Spleen (tissue), 11 donors: ENCODE measurements around the gene SLC39A1. TPM values are rescaled to one million over a fixed set of nuclear protein-coding genes. Genes with fewer than 3 reads are reported as not detected.

Experiments
- DNase-seq: peaks from one replicate; pipeline ENCODE4 v3.0.0-alpha.2; 2020
- H3K27ac ChIP-seq, 8 donors: fragments of 200-600 bp; sonication (generic) in 7 of 8; 1 replicate in 4 of 8; 2 replicates in 4 of 8; pipeline versions ENCODE4 v1.5.0 to v1.8.0; 2016 to 2021; ENCODE audit warnings: inconsistent platforms in 4 of 8, mild to moderate bottlenecking in 4 of 8, moderate library complexity in 1 of 8
- H3K27me3 ChIP-seq, 7 donors: fragments of 200-600 bp; sonication (generic) in 6 of 7; replicated peaks in 1 of 7; 1 replicate in 4 of 7; 2 replicates in 3 of 7; pipeline versions ENCODE4 v1.5.0 to v1.8.0; 2016 to 2021; ENCODE audit warnings: inconsistent platforms in 3 of 7, mild to moderate bottlenecking in 1 of 7
- H3K36me3 ChIP-seq, 6 donors: fragments of 200-600 bp; sonication (generic) in 5 of 6; 1 replicate in 4 of 6; 2 replicates in 2 of 6; pipeline versions ENCODE4 v1.5.0 to v1.8.0; 2016 to 2021; ENCODE audit warnings: inconsistent platforms in 2 of 6
- H3K4me1 ChIP-seq, 6 donors: fragments of 200-600 bp; sonication (generic) in 5 of 6; 1 replicate in 3 of 6; 2 replicates in 3 of 6; pipeline versions ENCODE4 v1.5.0 to v1.8.0; 2016 to 2021; ENCODE audit warnings: inconsistent platforms in 3 of 6
- H3K4me3 ChIP-seq, 8 donors: fragments of 200-600 bp; sonication (generic) in 7 of 8; 1 replicate in 4 of 8; 2 replicates in 4 of 8; pipeline versions ENCODE4 v1.5.0 to v1.8.0; 2016 to 2021; ENCODE audit warnings: inconsistent platforms in 4 of 8, mild to moderate bottlenecking in 4 of 8, moderate library complexity in 2 of 8
- H3K9me3 ChIP-seq, 8 donors: fragments of 200-600 bp; sonication (generic) in 7 of 8; 1 replicate in 4 of 8; 2 replicates in 4 of 8; pipeline versions ENCODE4 v1.5.0 to v1.8.0; 2016 to 2021; ENCODE audit warnings: inconsistent platforms in 4 of 8
- POLR2A ChIP-seq, 3 donors: fragments of 450-650 bp; IDR thresholded peaks; one replicate each; pipeline ENCODE4 v1.5.1; 2017; ENCODE audit warnings: antibody characterized with exemption in 3 of 3, mild to moderate bottlenecking in 1 of 3
- POLR2AphosphoS5 ChIP-seq, 3 donors: sonication (generic); formaldehyde crosslinking; IDR thresholded peaks; one replicate each; pipeline ENCODE4 v1.5.1; 2017; ENCODE audit warnings: antibody characterized with exemption in 3 of 3
- WGBS, 5 donors: extraction: QIAGEN DNeasy Blood & Tissue Kit in 3 of 5; methylation state at CpG; one replicate each; pipeline versions ENCODE4 v1.1.5 to v1.1.7; 2013 to 2018; 5-methylcytosine and 5-hydroxymethylcytosine counted together
- intact Hi-C: fragments of 100-400 bp; cut with DNase I; formaldehyde crosslinking; loops from one replicate; pipeline ENCODE4 v1.15.0; 2023; ENCODE audit warnings: low total_unique reads
- polyA plus RNA-seq, 3 donors: library from polyadenylated mRNA; stranded (reverse); fragments of 200-250 nt; gene quantifications; one replicate each; pipeline ENCODE4 v1.2.1, GENCODE V29; 2013
- total RNA-seq, 7 donors: library from RNA; depleted of rRNA in 3 of 7; stranded (reverse); fragments of >200 nt in 3 of 7; fragmentation: NEBNext Ultra II Directional in 4 of 7; extraction: Animal tissue kit (Norgen Biotek cat#: 25700) in 4 of 7; gene quantifications; one replicate each; pipeline versions ENCODE4 v1.1.0 to v1.2.1, GENCODE V29; 2016 to 2021
- TF ChIP-seq, protein P1 (sequence below), 11 experiments: fragments of 200-600 bp in 7 of 11; fragments of 450-650 bp in 4 of 11; sonication (generic) in 4 of 11; IDR thresholded peaks in 8 of 11; conservative IDR thresholded peaks in 3 of 11; 1 replicate in 7 of 11; 2 replicates in 4 of 11; pipeline versions ENCODE4 v1.4.0 to v1.8.0; 2016 to 2021; ENCODE audit warnings: antibody characterized with exemption in 11 of 11, inconsistent platforms in 4 of 11, mild to moderate bottlenecking in 1 of 11
- donor health status: healthy with polysubstance abuse.
- donor health status: DM: no; HTN: no; CAD: no; lungs with moderate emphysema.
- donor health status: DM: no; HTN: no; CAD: no.
- donor health status: Bipolar disorder and iron deficiency.
- donor health status: healthy.
- donor health status: DM: no; HTN: no; CAD: no.
- donor health status: DM: yes; HTN: yes; CAD: no.

The SLC39A1 gene
- total and polyA plus RNA-seq, 10 donors: 23.6 to 88.4 (median 69.4) TPM

DNA sequence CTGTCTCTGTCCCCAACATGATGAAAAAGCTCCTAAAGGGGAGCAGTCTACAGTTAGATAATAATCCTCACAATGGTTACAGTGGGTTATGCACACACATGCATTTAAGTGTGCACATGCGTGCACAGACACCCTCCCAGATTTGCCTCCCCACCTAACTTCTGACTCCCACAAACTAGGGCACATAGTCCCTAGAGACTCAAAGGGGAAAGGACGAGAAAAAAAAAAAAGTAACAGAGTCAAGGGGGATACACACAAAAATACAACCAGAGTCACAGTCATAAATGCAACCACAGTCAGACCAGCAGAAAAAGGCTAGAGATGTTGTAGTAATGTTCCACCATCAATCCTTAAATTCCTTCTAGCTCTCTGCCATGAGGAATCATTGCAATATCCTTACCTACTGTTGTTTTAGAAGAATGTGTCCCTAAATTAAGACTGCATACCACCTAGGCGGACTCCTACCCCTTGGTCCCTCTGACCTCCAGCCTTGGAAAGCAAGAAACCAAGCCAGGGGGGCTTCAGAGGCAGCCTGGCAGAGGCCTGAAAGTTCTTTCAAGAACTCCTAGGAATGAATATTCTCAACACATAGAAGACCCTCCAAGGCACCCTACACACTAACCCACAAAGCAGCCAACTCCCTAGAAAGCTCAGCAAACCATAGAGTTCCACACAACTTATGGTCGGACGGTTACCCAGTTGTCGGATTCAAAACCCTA lies 6.2 kb downstream of the SLC39A1 start:
- Histone ChIP-seq H3K4me3 (peak overlapping the region; percentile 84 to 97 (median 92)), H3K27me3 (no peaks in the 10 kb centered on the region), H3K27ac (peak overlapping the region; percentile 85 to 99 (median 97)), H3K9me3 (no peaks in the 10 kb centered on the region), H3K36me3 (peaks cover 0 to 62% (median 41%) of the 10 kb centered on the region in 6 donors), H3K4me1 (peaks cover 37 to 86% (median 63%) of the 10 kb centered on the region in 6 donors)
- intact Hi-C loops: no loop called here
- no peak for TF ChIP-seq POLR2A (IDR thresholded peaks at IDR 0.05)
- TF ChIP-seq, protein P1, sequence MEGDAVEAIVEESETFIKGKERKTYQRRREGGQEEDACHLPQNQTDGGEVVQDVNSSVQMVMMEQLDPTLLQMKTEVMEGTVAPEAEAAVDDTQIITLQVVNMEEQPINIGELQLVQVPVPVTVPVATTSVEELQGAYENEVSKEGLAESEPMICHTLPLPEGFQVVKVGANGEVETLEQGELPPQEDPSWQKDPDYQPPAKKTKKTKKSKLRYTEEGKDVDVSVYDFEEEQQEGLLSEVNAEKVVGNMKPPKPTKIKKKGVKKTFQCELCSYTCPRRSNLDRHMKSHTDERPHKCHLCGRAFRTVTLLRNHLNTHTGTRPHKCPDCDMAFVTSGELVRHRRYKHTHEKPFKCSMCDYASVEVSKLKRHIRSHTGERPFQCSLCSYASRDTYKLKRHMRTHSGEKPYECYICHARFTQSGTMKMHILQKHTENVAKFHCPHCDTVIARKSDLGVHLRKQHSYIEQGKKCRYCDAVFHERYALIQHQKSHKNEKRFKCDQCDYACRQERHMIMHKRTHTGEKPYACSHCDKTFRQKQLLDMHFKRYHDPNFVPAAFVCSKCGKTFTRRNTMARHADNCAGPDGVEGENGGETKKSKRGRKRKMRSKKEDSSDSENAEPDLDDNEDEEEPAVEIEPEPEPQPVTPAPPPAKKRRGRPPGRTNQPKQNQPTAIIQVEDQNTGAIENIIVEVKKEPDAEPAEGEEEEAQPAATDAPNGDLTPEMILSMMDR (IDR thresholded peaks at IDR 0.05 in 8 of 11, conservative IDR thresholded peaks at IDR 0.05 in 3 of 11): no peak
- no peak for TF ChIP-seq POLR2AphosphoS5 (IDR thresholded peaks at IDR 0.05)
- DNase-seq: peak; percentile 70
- WGBS, 5 donors: 20 to 26% (median 21%) methylated on average over 6 of the region's 6 CpGs

DNA sequence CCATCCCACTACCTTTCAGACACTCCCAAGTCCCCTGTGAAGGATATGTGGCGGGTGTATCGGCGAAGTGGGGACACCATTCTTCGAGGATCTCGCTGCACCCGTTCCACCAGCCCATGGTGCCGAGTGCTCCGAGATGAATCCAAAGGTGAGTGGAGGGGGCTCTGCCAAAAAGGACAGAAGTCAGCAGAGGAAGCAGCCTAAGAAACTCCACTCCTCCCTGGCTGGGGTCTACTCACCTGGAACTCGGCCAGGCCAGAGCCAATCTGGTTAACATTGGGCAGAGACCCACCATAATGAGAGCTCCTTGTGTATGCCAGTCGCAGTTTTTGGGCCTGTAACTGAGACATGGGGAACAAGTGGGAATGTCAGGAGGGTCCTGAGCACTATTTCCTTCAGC lies 8.5 kb downstream of the SLC39A1 start:
- 91 to 98% (median 94%) methylated on average over 10 of the region's 10 CpGs for WGBS, 5 donors
- no peak for TF ChIP-seq POLR2AphosphoS5 (IDR thresholded peaks at IDR 0.05)
- Histone ChIP-seq H3K36me3 (peaks cover 0 to 62% (median 51%) of the 10 kb centered on the region in 6 donors), H3K4me3 (no peak overlapping the region), H3K9me3 (no peaks in the 10 kb centered on the region), H3K27ac (peak overlapping the region in 1 of 8 donors; percentile 16), H3K27me3 (no peaks in the 10 kb centered on the region), H3K4me1 (peaks cover 33 to 74% (median 48%) of the 10 kb centered on the region in 6 donors)
- DNase-seq: no peak
- intact Hi-C loops: no loop called here

DNA sequence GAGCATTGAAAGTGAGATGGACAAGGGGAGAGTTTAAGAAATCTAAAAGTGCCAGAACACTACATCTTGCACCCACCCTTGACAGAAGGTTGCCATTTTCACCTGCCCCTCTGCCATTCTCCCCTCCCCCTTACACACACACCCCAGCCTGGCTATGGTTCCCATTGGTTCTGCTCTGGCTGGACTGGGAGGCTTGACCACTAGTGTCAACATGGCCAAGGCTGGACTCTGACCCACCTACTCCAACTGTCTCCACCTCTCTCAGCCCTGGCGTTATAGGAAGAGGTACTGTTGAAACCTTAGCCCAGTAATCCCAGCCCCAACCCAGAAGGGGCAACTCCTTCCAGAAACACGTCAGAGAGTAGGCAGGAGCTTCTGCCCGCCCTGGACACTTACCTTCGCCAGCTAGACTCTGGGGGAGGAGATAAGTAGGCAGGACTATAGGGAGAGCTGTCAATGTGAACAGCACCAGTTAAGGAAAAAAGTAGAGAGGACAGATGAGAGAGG lies 9.4 kb downstream of the SLC39A1 start:
- Histone ChIP-seq H3K36me3 (peaks cover 0 to 63% (median 54%) of the 10 kb centered on the region in 6 donors), H3K27ac (no peak overlapping the region), H3K4me3 (no peak overlapping the region), H3K4me1 (peaks cover 28 to 74% (median 39%) of the 10 kb centered on the region in 6 donors), H3K27me3 (no peaks in the 10 kb centered on the region), H3K9me3 (no peaks in the 10 kb centered on the region)
- intact Hi-C loops: no loop called here
- 84 to 92% (median 87%) methylated on average over 4 of the region's 4 CpGs for WGBS, 5 donors
- TF ChIP-seq POLR2A (IDR thresholded peaks at IDR 0.05) (no peak), POLR2AphosphoS5 (IDR thresholded peaks at IDR 0.05) (no peak)
- TF ChIP-seq, protein P1 (IDR thresholded peaks at IDR 0.05 in 8 of 11, conservative IDR thresholded peaks at IDR 0.05 in 3 of 11): no peak
- DNase-seq: no peak

GRCh38 chr1:153951801-153952200 lies 11.5 kb downstream of the SLC39A1 start:
- DNase-seq: no peak
- TF ChIP-seq POLR2A (IDR thresholded peaks at IDR 0.05): no peak
- TF ChIP-seq, protein P1 (IDR thresholded peaks at IDR 0.05 in 8 of 11, conservative IDR thresholded peaks at IDR 0.05 in 3 of 11): no peak
- no peak for TF ChIP-seq POLR2AphosphoS5 (IDR thresholded peaks at IDR 0.05)
- Histone ChIP-seq H3K4me3 (no peak overlapping the region), H3K27ac (peak overlapping the region in 1 of 8 donors; percentile 14), H3K36me3 (peaks cover 0 to 82% (median 72%) of the 10 kb centered on the region in 6 donors), H3K9me3 (no peaks in the 10 kb centered on the region), H3K27me3 (no peaks in the 10 kb centered on the region), H3K4me1 (peaks cover 23 to 83% (median 40%) of the 10 kb centered on the region in 6 donors)
- WGBS, 5 donors: 73 to 95% (median 89%) methylated on average over 2 of the region's 2 CpGs
- intact Hi-C loops: no loop called here
